Chondrocyte (in vitro differentiated cells): ENCODE results near the gene ATPAF1. TPM values are rescaled to one million over a fixed set of nuclear protein-coding genes. Genes with fewer than 3 reads are reported as not detected.

Experiments used
- DNase-seq: peaks from one replicate; pipeline ENCODE4 v3.0.0; 2021; ENCODE audit warnings: mixed read lengths, low spot score
- H3K27ac Mint-ChIP-seq: one replicate; pipeline ENCODE4 v1.8.0; 2021; ENCODE audit warnings: mild to moderate bottlenecking, moderate library complexity, mixed read lengths; ENCODE audit not compliant: unreplicated experiment
- H3K27me3 Mint-ChIP-seq: 2 replicates; pipeline ENCODE4 v1.8.0; 2021; ENCODE audit warnings: low read depth, mixed read lengths
- H3K36me3 Mint-ChIP-seq: 2 replicates; pipeline ENCODE4 v1.8.0; 2021; ENCODE audit warnings: low read depth, mixed read lengths
- H3K4me1 Mint-ChIP-seq: 2 replicates; pipeline ENCODE4 v1.8.0; 2021; ENCODE audit warnings: low read depth, mild to moderate bottlenecking, mixed read lengths
- H3K4me3 Mint-ChIP-seq: one replicate; pipeline ENCODE4 v1.8.0; 2021; ENCODE audit warnings: mild to moderate bottlenecking, moderate library complexity, mixed read lengths; ENCODE audit not compliant: unreplicated experiment
- H3K9me3 Mint-ChIP-seq: 2 replicates; pipeline ENCODE4 v1.8.0; 2021; ENCODE audit warnings: low read depth, mixed read lengths
- total RNA-seq: library from RNA; stranded (reverse); gene quantifications from 3 replicates; pipeline ENCODE4 v1.2.1, GENCODE V29; 2021
- TF ChIP-seq, protein P1 (sequence below): fragments of 200-600 bp; sonication (generic); IDR thresholded peaks from 2 replicates; pipeline ENCODE4 v1.5.0; 2021; ENCODE audit warnings: antibody characterized with exemption, mild to moderate bottlenecking, moderate library complexity

The ATPAF1 gene
- total RNA-seq, 1 donor from 2014 or later, result 22.9 TPM

DNA sequence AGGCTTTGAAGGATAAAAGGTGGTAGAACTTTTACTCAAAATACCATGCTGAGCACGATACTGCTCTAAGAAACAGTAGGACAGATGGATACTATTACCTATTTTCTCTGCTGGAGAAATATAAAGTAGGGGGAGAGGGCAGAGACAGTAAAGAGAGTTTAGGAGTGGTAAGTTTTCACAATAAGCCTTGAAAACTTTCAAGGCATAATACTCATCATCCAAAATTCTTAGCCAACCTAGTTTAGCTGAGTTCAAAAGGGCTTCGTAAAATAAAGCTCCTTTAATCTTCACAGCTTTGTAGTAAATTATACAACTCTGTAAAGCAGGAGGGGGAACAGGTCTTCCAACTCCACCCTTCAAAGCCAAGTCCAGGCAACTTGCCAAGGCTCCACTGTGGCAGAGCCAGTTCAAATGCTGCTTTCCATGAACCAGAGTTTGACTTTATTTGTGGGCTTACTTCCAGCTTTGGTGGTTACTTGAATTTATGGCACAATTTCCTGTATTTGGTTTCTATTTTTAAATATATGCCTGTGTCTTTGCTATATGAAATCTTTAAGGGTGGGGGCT lies 19.0 kb upstream of the ATPAF1 start:
- Mint-ChIP-seq H3K9me3 (no peaks in the 10 kb centered on the region), H3K36me3 (peaks cover 50% of the 10 kb centered on the region), H3K4me1 (peaks cover 16% of the 10 kb centered on the region), H3K4me3 (no peak overlapping the region), H3K27ac (no peak overlapping the region), H3K27me3 (no peaks in the 10 kb centered on the region)
- TF ChIP-seq, protein P1, sequence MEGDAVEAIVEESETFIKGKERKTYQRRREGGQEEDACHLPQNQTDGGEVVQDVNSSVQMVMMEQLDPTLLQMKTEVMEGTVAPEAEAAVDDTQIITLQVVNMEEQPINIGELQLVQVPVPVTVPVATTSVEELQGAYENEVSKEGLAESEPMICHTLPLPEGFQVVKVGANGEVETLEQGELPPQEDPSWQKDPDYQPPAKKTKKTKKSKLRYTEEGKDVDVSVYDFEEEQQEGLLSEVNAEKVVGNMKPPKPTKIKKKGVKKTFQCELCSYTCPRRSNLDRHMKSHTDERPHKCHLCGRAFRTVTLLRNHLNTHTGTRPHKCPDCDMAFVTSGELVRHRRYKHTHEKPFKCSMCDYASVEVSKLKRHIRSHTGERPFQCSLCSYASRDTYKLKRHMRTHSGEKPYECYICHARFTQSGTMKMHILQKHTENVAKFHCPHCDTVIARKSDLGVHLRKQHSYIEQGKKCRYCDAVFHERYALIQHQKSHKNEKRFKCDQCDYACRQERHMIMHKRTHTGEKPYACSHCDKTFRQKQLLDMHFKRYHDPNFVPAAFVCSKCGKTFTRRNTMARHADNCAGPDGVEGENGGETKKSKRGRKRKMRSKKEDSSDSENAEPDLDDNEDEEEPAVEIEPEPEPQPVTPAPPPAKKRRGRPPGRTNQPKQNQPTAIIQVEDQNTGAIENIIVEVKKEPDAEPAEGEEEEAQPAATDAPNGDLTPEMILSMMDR, result no peak
- DNase-seq, result no peak

DNA sequence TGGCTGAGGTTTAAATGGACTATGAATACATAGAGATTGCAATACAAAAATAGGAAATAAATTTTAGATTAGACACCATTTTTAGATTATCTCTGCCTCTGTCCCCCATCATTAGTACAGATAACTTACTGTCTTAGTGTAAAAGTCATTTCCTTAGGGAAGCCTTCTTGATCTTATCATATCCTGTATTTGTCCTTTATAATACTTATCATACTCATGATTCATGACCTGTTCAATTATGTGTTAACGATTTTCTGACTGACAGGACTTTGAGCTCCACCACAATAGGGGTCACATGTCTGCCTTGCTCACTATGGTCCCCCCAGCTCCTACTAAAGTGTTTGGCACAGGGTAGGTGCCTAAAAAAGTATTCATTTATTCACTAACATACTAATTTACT lies 18.1 kb upstream of the ATPAF1 start:
- H3K27ac Mint-ChIP-seq, result no peak overlapping the region
- DNase-seq, result no peak
- no peaks in the 10 kb centered on the region for H3K9me3 Mint-ChIP-seq
- H3K27me3 Mint-ChIP-seq, result no peaks in the 10 kb centered on the region
- TF ChIP-seq, protein P1, result no peak
- H3K4me1 Mint-ChIP-seq, result peaks cover 14% of the 10 kb centered on the region
- no peak overlapping the region for H3K4me3 Mint-ChIP-seq
- peaks cover 50% of the 10 kb centered on the region for H3K36me3 Mint-ChIP-seq

GRCh38 chr1:46684670-46685069 lies 16.5 kb upstream of the ATPAF1 start:
- no peak for DNase-seq
- TF ChIP-seq, protein P1, result no peak
- Mint-ChIP-seq H3K36me3 (peaks cover 54% of the 10 kb centered on the region), H3K4me3 (no peak overlapping the region), H3K4me1 (peaks cover 14% of the 10 kb centered on the region), H3K27ac (no peak overlapping the region), H3K27me3 (no peaks in the 10 kb centered on the region), H3K9me3 (no peaks in the 10 kb centered on the region)

DNA sequence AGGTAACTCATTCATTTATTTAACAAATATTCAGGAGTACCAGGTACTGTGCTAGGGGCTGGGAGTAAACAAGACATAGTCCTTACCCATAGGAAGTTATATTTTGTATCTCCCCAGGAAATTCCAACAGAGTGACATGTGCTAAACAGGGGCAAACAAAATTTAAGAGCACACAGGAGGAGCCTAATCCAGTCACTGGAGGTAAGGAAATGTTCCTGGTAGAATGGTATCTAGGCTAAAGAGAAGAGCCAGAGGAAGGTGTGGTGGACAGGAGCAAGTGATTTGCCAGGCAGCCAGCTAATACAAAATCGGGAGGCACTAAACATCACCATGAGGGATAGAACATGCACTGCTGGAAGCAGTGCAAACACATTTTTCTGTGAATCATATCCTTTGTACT lies 13.9 kb upstream of the ATPAF1 start:
- Mint-ChIP-seq H3K4me1 (no peaks in the 10 kb centered on the region), H3K36me3 (peaks cover 50% of the 10 kb centered on the region), H3K4me3 (no peak overlapping the region), H3K9me3 (no peaks in the 10 kb centered on the region), H3K27ac (no peak overlapping the region), H3K27me3 (no peaks in the 10 kb centered on the region)
- no peak for DNase-seq
- TF ChIP-seq, protein P1, result no peak

DNA sequence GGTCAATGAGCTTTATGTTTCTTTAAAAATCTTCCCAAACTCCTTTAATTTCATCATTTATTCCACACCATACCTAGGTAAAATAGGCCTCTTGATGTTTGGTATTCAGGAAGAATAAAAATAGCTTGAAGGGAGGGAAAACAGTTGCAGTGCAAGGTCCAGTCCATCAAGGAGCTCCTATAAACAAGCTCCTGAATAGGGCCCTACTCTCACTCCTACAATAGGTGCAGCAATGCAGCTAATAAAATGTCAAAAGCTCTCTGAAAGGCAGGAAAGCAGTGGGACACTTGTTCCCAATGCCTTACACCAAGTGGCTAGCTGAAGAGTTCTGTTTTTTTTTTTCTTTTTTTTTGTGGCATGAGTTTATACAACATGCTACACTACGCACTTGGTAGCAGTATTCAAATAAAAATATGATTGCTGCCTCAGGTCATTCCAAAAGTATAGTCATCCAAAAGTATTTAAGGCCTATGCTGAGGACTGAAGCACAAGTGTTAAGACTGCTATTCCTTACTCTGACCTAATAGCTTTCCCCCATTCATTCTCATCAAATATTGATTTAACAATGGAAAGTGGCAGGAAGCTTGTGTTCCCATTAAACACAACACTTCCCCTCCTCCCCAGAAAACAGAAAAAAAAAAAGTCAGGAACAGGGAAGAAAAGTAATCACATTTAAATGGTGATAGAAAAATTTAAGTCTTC lies 13.3 kb upstream of the ATPAF1 start:
- Mint-ChIP-seq H3K27ac (no peak overlapping the region), H3K27me3 (no peaks in the 10 kb centered on the region), H3K4me3 (no peak overlapping the region), H3K4me1 (no peaks in the 10 kb centered on the region), H3K9me3 (no peaks in the 10 kb centered on the region), H3K36me3 (peaks cover 47% of the 10 kb centered on the region)
- TF ChIP-seq, protein P1, result no peak
- no peak for DNase-seq
